Uterus (tissue), 2 donors: ENCODE measurements around the gene URB1.

Experiments used
- POLR2A ChIP-seq, 2 donors: fragments of 450-650 bp; IDR thresholded peaks; one replicate each; pipeline ENCODE4 v1.6.1; 2016; ENCODE audit warnings: antibody characterized with exemption in 2 of 2, mild to moderate bottlenecking in 1 of 2, moderate library complexity in 1 of 2
- TF ChIP-seq, protein P1 (sequence below), 4 experiments: fragments of 200-600 bp in 2 of 4; fragments of 450-650 bp in 2 of 4; sonication (generic) in 2 of 4; IDR thresholded peaks; one replicate each; pipeline ENCODE4 v1.5.1; 2016 to 2019; ENCODE audit warnings: antibody characterized with exemption in 4 of 4, mild to moderate bottlenecking in 2 of 4, moderate library complexity in 1 of 4

DNA sequence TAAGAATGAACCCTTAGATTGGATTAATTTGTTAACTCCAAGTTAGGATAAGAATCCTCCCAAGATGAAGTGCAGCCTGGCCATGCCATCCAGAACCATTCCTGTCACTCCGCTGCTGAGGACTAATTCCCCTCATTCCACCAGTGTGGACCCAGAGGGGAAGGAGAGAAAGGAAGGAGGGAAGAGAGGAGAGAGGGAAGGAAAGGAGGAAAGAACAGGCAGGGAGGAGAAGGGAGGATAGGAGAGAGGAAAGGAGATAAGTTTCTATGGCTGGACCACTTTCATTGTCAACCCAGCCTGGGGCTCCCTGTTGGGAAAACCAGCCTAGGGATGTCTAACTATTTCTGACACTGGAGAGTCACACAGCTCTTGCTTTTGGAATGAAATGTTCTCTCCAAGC is 89.4 kb downstream of the URB1 start:
- no peak for TF ChIP-seq POLR2A (IDR thresholded peaks at IDR 0.05)
- TF ChIP-seq, protein P1, sequence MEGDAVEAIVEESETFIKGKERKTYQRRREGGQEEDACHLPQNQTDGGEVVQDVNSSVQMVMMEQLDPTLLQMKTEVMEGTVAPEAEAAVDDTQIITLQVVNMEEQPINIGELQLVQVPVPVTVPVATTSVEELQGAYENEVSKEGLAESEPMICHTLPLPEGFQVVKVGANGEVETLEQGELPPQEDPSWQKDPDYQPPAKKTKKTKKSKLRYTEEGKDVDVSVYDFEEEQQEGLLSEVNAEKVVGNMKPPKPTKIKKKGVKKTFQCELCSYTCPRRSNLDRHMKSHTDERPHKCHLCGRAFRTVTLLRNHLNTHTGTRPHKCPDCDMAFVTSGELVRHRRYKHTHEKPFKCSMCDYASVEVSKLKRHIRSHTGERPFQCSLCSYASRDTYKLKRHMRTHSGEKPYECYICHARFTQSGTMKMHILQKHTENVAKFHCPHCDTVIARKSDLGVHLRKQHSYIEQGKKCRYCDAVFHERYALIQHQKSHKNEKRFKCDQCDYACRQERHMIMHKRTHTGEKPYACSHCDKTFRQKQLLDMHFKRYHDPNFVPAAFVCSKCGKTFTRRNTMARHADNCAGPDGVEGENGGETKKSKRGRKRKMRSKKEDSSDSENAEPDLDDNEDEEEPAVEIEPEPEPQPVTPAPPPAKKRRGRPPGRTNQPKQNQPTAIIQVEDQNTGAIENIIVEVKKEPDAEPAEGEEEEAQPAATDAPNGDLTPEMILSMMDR (IDR thresholded peaks at IDR 0.05), result no peak
